Uterus (tissue), 2 donors: ENCODE measurements around the gene SLC35F3.

ENCODE experiments used
- CTCF ChIP-seq, 4 experiments: fragments of 200-600 bp in 2 of 4; fragments of 450-650 bp in 2 of 4; sonication (generic) in 2 of 4; IDR thresholded peaks; one replicate each; pipeline ENCODE4 v1.5.1; 2016 to 2019; ENCODE audit warnings: antibody characterized with exemption in 4 of 4, mild to moderate bottlenecking in 2 of 4, moderate library complexity in 1 of 4
- POLR2A ChIP-seq, 2 donors: fragments of 450-650 bp; IDR thresholded peaks; one replicate each; pipeline ENCODE4 v1.6.1; 2016; ENCODE audit warnings: antibody characterized with exemption in 2 of 2, mild to moderate bottlenecking in 1 of 2, moderate library complexity in 1 of 2

GRCh38 chr1:233981042-233981675 is 76.7 kb downstream of the SLC35F3 start:
- no peak for TF ChIP-seq CTCF (IDR thresholded peaks at IDR 0.05)
- TF ChIP-seq POLR2A (IDR thresholded peaks at IDR 0.05): no peak
